Mesodermal cell (in vitro differentiated cells): ENCODE data around the gene GLCCI1.

Source experiments
- H3K27ac ChIP-seq: 2 replicates; pipeline ENCODE4 v1.7.0; 2013; ENCODE audit warnings: mild to moderate bottlenecking, low read depth, low read length, moderate library complexity; ENCODE audit not compliant: severe bottlenecking
- H3K36me3 ChIP-seq: 2 replicates; pipeline ENCODE4 v1.7.1; 2013; ENCODE audit warnings: mild to moderate bottlenecking, low read length, moderate library complexity; ENCODE audit not compliant: control insufficient read depth, insufficient read depth
- H3K4me1 ChIP-seq: one replicate; pipeline ENCODE4 v1.7.1; 2013; ENCODE audit warnings: mild to moderate bottlenecking, low read length; ENCODE audit not compliant: insufficient read depth, control insufficient read depth, poor library complexity, severe bottlenecking
- H3K4me3 ChIP-seq: 2 replicates; pipeline ENCODE4 v1.7.0; 2013; ENCODE audit warnings: low read length, control low read depth, mild to moderate bottlenecking; ENCODE audit not compliant: insufficient read depth, poor library complexity, severe bottlenecking; ENCODE audit errors: extremely low read depth
- H3K9me3 ChIP-seq: 2 replicates; pipeline ENCODE4 v1.7.1; 2013; ENCODE audit warnings: mild to moderate bottlenecking, low read length, moderate library complexity; ENCODE audit not compliant: control insufficient read depth
- WGBS, 2 experiments: methylation state at CpG; one replicate each; pipeline ENCODE4 v1.1.5; 2013; ENCODE audit warnings: missing lambda C conversion rate in 2 of 2; ENCODE audit not compliant: insufficient coverage in 2 of 2; 5-methylcytosine and 5-hydroxymethylcytosine counted together

GLCCI1 gene

DNA sequence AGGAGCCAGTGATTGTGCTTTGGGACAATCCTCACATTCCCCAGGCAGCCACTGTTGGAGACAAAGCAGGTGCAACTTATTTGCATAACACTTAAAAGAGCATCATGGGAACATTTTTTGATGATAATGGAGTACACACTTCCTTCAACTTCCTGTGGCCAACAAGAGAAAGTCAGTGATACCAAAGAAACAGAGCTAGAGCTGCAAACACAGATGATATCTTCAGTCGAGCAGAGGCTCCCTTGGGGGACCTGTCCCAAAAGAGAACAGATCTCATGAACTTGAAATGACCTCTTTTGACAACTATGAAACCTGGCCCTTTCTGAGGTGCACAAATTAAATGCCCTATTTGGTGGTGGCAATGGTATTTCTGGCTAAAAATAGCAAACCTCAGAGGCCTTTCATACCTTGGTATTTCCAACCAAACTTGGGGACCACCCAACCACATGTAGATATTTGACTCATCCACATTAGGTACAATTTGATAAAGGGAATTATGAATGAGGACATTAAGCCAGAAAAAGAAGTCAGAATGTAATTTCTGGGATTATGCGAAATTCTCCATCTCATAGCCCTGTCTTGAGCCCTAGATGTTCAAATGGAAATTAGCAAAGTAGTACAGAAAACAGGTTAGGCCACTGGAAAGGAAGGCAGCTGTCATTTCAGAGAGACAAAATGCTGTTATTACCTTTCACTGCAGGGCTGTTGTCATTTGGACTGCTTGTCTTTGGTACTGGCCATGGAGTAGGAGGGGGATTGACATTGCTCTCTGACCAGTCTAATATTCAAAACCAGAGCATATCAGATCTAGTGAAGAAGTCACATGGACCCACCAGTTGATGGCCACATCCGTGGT lies 147.2 kb downstream of the GLCCI1 start:
- no peaks in the 10 kb centered on the region for H3K4me1 ChIP-seq
- H3K27ac ChIP-seq = no peak overlapping the region
- no peaks in the 10 kb centered on the region for H3K9me3 ChIP-seq
- H3K4me3 ChIP-seq = no peak overlapping the region
- H3K36me3 ChIP-seq = no peaks in the 10 kb centered on the region
- 92 to 93% methylated on average over 2 of the region's 3 CpGs for WGBS, 2 experiments

DNA sequence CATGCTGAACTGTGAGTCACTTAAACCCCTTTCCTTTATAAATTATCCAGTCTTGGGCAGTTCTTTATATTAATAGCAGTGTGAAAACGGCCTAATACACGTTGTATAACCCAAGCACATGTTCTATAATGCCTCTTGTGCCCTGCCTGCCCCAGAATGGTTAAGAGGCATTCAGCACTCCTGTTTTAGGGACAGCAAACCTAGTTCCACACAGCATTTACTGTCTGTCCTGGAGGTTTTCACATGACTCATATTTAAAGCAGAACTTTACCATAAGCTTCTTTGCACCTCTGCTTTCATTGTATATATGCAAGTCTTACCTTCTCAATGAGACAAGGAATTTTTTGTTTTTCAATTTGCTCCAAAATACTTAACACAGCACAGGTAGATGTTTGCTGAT lies 148.6 kb downstream of the GLCCI1 start:
- 69 to 83% methylated on average over 2 of the region's 2 CpGs for WGBS, 2 experiments

DNA sequence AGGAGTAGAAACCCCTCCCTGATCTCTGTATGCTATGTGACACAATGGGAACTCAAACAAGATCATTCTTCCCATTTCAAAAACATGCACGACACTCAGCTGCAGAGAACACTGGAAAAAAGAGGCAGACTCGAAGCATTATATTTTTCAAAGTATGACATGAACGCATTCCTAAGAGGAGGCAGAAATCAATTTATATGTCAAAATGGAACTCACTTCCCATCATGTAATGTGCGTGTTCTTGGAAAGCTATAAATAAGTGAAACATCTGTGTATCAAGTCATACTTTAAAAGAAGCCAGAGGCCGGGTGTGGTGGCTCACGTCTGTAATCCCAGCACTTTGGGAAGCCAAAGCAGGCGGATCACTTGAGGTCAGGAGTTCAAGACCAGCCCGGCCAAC lies 150.7 kb downstream of the GLCCI1 start:
- Histone ChIP-seq H3K36me3 (no peaks in the 10 kb centered on the region), H3K27ac (no peak overlapping the region), H3K4me1 (no peaks in the 10 kb centered on the region), H3K4me3 (no peak overlapping the region), H3K9me3 (no peaks in the 10 kb centered on the region)
- 88 to 90% methylated on average over 2 to 4 of the region's 8 CpGs for WGBS, 2 experiments

More for the DNA sequence above, 148.6 kb downstream of the GLCCI1 start:
- no peaks in the 10 kb centered on the region for H3K9me3 ChIP-seq
- no peaks in the 10 kb centered on the region for H3K36me3 ChIP-seq
- no peak overlapping the region for H3K4me3 ChIP-seq
- no peak overlapping the region for H3K27ac ChIP-seq
- no peaks in the 10 kb centered on the region for H3K4me1 ChIP-seq

DNA sequence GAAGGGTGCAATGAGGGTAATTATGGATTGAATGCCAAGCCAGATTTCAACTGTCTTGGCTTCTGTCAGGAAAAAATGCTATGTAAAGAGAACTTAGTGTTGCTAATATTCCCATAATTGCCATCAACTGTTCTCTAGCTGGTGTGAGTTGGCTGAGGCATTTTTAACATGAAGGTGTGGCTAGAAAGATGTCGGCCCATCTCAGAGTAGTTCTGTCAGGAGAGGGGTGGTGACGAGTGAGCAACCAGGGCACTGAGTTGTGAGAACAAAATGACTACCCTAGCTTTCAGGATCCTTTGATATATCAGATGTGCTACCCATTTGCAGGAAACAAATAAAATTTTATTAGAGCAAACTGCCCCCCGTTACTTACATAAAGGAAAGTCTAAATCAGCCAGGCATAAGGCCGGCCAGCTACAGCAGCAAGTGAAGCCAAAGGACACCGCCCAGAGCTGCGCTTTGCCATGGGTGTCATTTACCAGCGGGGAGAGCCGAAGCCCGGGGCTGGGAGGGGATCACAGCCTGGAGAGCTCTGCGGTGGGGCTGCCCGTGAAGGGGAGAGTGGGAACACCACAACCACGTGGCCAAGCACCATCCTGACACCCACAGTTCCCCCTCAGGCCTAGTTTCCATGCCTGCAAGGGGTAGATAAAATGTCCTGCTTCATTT lies 151.9 kb downstream of the GLCCI1 start:
- Histone ChIP-seq H3K36me3 (no peaks in the 10 kb centered on the region), H3K4me3 (no peak overlapping the region), H3K27ac (no peak overlapping the region), H3K4me1 (no peaks in the 10 kb centered on the region), H3K9me3 (no peaks in the 10 kb centered on the region)
- WGBS, 2 experiments = 90 to 97% methylated on average over 5 to 7 of the region's 12 CpGs

DNA sequence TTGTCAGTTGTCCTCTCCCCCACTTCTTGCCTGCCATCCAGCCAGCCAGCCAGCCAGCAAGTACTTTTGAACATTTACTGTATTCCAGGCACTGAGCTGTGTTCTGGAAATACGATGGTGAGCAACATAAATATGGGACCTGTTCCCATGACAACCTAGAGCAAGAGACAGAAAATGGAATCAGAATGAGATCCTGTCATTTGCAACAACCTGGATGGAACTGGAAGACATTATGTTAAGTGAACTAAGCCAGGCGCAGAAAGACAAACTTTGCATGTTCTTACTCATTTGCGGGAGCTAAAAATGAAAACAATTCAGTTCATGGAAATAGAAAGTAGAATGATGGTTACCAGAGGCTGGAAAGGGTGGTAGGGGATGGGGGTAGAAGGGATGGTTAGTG lies 152.6 kb downstream of the GLCCI1 start:
- H3K4me1 ChIP-seq = no peaks in the 10 kb centered on the region
- WGBS, 2 experiments = 94 to 96% methylated on average over 2 to 3 of the region's 3 CpGs
- H3K4me3 ChIP-seq = no peak overlapping the region
- no peaks in the 10 kb centered on the region for H3K9me3 ChIP-seq
- H3K27ac ChIP-seq = no peak overlapping the region
- no peaks in the 10 kb centered on the region for H3K36me3 ChIP-seq

DNA sequence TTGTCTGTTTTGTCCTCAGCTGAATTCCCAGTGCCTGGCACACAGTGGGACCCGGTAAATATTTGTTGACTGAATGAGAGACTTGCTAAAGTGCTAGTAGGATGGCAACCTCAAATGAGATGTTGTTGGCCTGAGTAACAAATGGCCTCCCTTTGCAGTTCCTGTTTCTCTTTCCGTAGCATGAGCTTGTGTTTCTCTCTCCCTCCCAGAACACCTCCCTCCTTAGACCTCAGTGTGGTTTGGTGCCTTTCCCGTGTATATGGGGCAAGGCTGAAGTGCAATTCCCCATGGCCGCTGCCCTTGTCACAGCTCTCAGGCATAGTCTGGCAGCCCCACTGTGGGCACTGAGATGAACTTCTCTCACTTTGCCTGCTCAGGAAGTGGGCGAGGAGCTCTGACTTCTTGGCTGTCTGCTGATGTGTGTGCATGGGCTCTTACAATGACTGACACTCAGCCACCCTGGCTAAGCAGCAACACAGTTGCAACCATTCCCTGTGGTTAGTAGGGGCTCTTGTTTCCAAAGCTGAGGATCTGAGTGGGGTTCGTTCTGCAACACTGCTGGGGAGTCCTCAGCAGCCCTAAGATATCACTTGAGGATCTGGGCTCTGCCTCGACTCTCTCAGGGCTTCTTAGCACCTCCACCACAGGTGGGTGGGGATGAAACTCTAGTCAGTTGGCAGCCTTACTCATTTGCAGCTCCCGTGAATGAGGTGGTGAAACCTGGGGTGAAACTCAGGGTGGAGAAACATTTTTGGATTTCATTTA lies 157.3 kb downstream of the GLCCI1 start:
- Histone ChIP-seq H3K27ac (no peak overlapping the region), H3K36me3 (no peaks in the 10 kb centered on the region), H3K9me3 (no peaks in the 10 kb centered on the region), H3K4me3 (no peak overlapping the region), H3K4me1 (no peaks in the 10 kb centered on the region)
- WGBS, 2 experiments = 78 to 88% methylated on average over 4 to 6 of the region's 8 CpGs

DNA sequence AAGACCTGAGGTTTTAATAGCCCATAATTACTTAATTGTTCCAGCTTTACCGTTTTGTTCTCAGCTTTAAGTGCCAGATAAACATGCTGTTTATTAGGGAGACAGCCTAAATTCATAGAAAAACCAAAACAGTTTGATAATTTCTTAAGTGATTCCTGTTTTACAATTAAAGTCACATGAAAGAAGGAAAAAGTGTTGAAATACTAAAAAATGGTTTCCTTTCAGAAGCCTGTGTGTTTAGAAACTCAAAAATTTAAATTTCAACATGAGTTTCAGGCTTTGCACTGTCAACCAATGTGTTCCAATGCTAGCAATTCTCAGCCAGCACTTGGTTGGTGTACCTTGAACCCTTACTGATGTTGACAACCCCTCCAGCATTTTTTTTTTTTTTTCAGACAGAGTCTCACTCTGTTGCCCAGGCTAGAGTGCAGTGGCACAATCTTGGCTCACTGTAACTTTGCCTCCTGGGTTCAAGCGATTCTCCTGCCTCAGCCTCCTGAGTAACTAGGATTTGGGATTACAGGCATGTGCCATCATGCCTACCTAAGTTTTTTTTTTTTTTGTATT lies 158.1 kb downstream of the GLCCI1 start:
- Histone ChIP-seq H3K9me3 (no peaks in the 10 kb centered on the region), H3K4me3 (no peak overlapping the region), H3K27ac (no peak overlapping the region), H3K36me3 (no peaks in the 10 kb centered on the region), H3K4me1 (no peaks in the 10 kb centered on the region)
- 78 to 100% methylated on average over 1 of the region's 2 CpGs for WGBS, 2 experiments

DNA sequence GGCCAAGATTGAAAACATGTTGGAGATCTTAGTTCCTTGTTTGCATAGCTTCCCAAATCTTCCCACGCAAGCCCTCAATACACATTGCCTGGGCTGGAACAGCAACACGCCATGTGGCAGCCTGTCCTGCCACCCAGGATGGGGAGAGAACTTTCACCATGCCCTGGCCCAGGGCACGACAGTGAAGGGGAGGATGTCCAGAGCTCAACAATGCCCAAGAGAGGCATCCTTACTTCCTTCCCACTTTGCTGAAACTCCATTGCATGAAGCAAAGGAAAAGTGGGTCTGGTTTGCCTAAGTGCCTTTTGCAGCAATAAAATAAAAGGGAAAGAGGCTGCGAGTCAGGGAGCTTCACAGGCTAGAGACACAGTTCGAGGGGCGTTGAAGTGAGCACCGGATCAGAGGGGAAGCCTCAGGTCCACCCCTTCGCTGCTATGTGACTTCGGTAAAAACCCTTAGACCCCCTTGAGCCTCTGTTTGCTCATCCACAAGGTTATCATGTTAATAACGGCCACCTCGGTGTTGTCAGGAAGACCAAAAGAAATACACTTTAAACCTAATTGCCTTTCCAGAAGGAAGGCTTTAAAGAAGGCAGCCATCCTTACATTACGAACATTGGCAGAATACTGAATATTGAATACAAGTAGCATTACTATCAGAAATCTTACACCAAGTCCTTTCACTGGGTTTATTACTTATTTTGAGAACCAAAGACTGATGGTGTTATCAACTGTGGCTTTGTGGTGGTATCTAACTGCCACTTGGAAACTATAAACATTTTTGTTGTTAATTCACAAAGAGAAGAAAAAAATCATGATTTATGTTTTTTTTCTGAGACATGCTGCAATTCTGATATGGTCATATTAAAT lies 160.1 kb downstream of the GLCCI1 start:
- 87 to 98% methylated on average over 7 to 10 of the region's 12 CpGs for WGBS, 2 experiments
- Histone ChIP-seq H3K27ac (no peak overlapping the region), H3K36me3 (no peaks in the 10 kb centered on the region), H3K4me3 (no peak overlapping the region), H3K9me3 (no peaks in the 10 kb centered on the region), H3K4me1 (no peaks in the 10 kb centered on the region)

DNA sequence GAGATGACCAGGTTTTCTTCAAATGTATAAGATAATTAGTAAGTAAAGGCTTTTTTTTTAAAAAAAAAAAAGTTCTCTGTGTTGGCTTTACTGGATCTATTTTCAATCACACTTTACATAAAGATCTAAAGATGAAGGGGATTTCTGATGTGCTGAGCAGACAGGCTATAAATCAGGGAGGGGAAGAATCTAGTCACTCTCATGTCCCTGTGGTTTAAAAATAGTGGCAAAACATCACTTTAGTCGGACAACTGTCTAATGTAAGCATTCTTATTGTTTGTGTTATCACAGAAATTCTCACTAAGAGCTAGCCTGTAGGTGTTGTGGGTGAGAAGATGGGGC lies 160.7 kb downstream of the GLCCI1 start:
- no peaks in the 10 kb centered on the region for H3K9me3 ChIP-seq
- H3K36me3 ChIP-seq = no peaks in the 10 kb centered on the region
- peaks cover 3% of the 10 kb centered on the region for H3K4me1 ChIP-seq
- no CpG with 5 or more reads among the region's 1 CpG for WGBS, 2 experiments
- H3K4me3 ChIP-seq = no peak overlapping the region
- H3K27ac ChIP-seq = no peak overlapping the region

DNA sequence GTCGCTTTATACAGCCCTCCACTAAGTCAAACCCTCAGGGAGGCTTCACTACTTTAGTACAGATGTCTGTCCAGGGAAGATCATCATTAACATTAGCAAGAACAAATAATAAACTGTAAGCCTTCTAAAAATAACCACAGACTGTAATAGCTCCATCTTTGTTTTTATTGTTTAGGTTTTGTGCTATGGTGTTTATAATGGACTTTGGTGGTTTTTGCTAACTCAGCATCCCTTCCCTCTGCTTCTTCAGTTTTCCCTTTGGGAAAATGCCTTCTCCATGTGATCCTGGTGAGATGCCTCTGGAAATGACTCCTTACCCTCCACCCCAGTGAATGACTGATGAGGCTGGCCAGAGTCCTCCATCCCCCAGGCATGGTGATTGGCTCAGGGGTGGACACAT lies 162.1 kb downstream of the GLCCI1 start:
- Histone ChIP-seq H3K4me1 (peaks cover 5% of the 10 kb centered on the region), H3K36me3 (no peaks in the 10 kb centered on the region), H3K27ac (no peak overlapping the region), H3K4me3 (no peak overlapping the region), H3K9me3 (no peaks in the 10 kb centered on the region)
- WGBS, 2 experiments = 100% methylated on average over 1 of the region's 1 CpG; no CpG with 5 or more reads in 1 of the 2 experiments
